ENCODE results near the gene PTPRE.

The PTPRE gene

GRCh38 chr10:127925471-127926207 lies 18.7 kb downstream of the PTPRE start:
- no peaks in the 10 kb centered on the region for H3K4me1 ChIP-seq
- TF ChIP-seq CTCF (IDR thresholded peaks at IDR 0.05): no peak
- no peak overlapping the region for H3K4me2 ChIP-seq (ENCODE audit: low read length)
- H3K4me3 ChIP-seq (ENCODE audit: low read depth, low read length): no peak overlapping the region
- H3K36me3 ChIP-seq (ENCODE audit: control insufficient read depth, insufficient read depth, low read length): no peaks in the 10 kb centered on the region
- no peak overlapping the region for H3K27ac ChIP-seq
- H3K9me3 ChIP-seq (ENCODE audit: control insufficient read depth, low read length): no peaks in the 10 kb centered on the region
- H3K27me3 ChIP-seq (ENCODE audit: control insufficient read depth, insufficient read depth, low read length): no peaks in the 10 kb centered on the region
- no peak overlapping the region for H2AFZ ChIP-seq
- no peak overlapping the region for H3K9ac ChIP-seq
- no peaks in the 10 kb centered on the region for H3K79me2 ChIP-seq

GRCh38 chr10:127926455-127926854 lies 19.6 kb downstream of the PTPRE start:
- no peak overlapping the region for H3K4me2 ChIP-seq (ENCODE audit: low read length)
- no peaks in the 10 kb centered on the region for H3K27me3 ChIP-seq (ENCODE audit: control insufficient read depth, insufficient read depth, low read length)
- no peaks in the 10 kb centered on the region for H3K4me1 ChIP-seq
- no peak overlapping the region for H3K9ac ChIP-seq
- H3K27ac ChIP-seq: no peak overlapping the region
- no peaks in the 10 kb centered on the region for H3K36me3 ChIP-seq (ENCODE audit: control insufficient read depth, insufficient read depth, low read length)
- H3K9me3 ChIP-seq (ENCODE audit: control insufficient read depth, low read length): no peaks in the 10 kb centered on the region
- TF ChIP-seq CTCF (IDR thresholded peaks at IDR 0.05): no peak
- H3K79me2 ChIP-seq: no peaks in the 10 kb centered on the region
- no peak overlapping the region for H2AFZ ChIP-seq
- H3K4me3 ChIP-seq (ENCODE audit: low read depth, low read length): no peak overlapping the region

GRCh38 chr10:127928021-127928806 lies 21.3 kb downstream of the PTPRE start:
- Histone ChIP-seq H3K4me3 (ENCODE audit: low read depth, low read length) (no peak overlapping the region), H3K4me2 (ENCODE audit: low read length) (no peak overlapping the region), H3K27me3 (ENCODE audit: control insufficient read depth, insufficient read depth, low read length) (no peaks in the 10 kb centered on the region), H2AFZ (no peak overlapping the region), H3K27ac (no peak overlapping the region), H3K9me3 (ENCODE audit: control insufficient read depth, low read length) (no peaks in the 10 kb centered on the region), H3K79me2 (no peaks in the 10 kb centered on the region), H3K4me1 (no peaks in the 10 kb centered on the region), H3K9ac (no peak overlapping the region), H3K36me3 (ENCODE audit: control insufficient read depth, insufficient read depth, low read length) (no peaks in the 10 kb centered on the region)
- TF ChIP-seq CTCF (IDR thresholded peaks at IDR 0.05): no peak

- H3K4me3 ChIP-seq (ENCODE audit: low read depth, low read length): no peak overlapping the region
- H3K36me3 ChIP-seq (ENCODE audit: control insufficient read depth, insufficient read depth, low read length): no peaks in the 10 kb centered on the region
- H3K9me3 ChIP-seq (ENCODE audit: control insufficient read depth, low read length): no peaks in the 10 kb centered on the region
- H3K27ac ChIP-seq: no peak overlapping the region
- no peaks in the 10 kb centered on the region for H3K4me1 ChIP-seq
- H2AFZ ChIP-seq: no peak overlapping the region
- no peaks in the 10 kb centered on the region for H3K27me3 ChIP-seq (ENCODE audit: control insufficient read depth, insufficient read depth, low read length)
- no peak overlapping the region for H3K4me2 ChIP-seq (ENCODE audit: low read length)
- H3K79me2 ChIP-seq: no peaks in the 10 kb centered on the region
- TF ChIP-seq CTCF (IDR thresholded peaks at IDR 0.05): no peak
- no peak overlapping the region for H3K9ac ChIP-seq
These were observed 25.8 kb downstream of the PTPRE start for GRCh38 chr10:127932521-127933270.

Data from parathyroid adenoma (tissue), 2 donors.